ENCODE measurements around the gene TENT4A. TPM values are rescaled to one million over a fixed set of nuclear protein-coding genes. Genes with fewer than 3 reads are reported as not detected.

Gene TENT4A
- total RNA-seq, 2 donors from 2014 or later = 25.5 to 32.7 TPM

GRCh38 chr5:6705088-6705487 is 8.1 kb upstream of the TENT4A start:
- no peaks in the 10 kb centered on the region for H3K9me3 Mint-ChIP-seq
- no peaks in the 10 kb centered on the region for H3K4me1 Mint-ChIP-seq
- H3K4me3 ChIP-seq (ENCODE audit: low read length) = no peak overlapping the region
- no peaks in the 10 kb centered on the region for H3K27me3 ChIP-seq (ENCODE audit: control insufficient read depth, insufficient read depth, low read length, poor library complexity, severe bottlenecking)
- H3K27me3 Mint-ChIP-seq (ENCODE audit: insufficient read depth) = peaks cover 4% of the 10 kb centered on the region
- no peak for DNase-seq
- H3K36me3 ChIP-seq (ENCODE audit: control insufficient read depth, insufficient read depth, low read length) = no peaks in the 10 kb centered on the region
- H3K27ac Mint-ChIP-seq = no peak overlapping the region
- H3K9ac ChIP-seq (ENCODE audit: extremely low read depth, low read length, poor library complexity, severe bottlenecking) = no peak overlapping the region
- H3K4me1 ChIP-seq (ENCODE audit: control insufficient read depth, insufficient read depth, low read length) = no peaks in the 10 kb centered on the region
- H3K36me3 Mint-ChIP-seq (ENCODE audit: low read depth) = no peaks in the 10 kb centered on the region
- TF ChIP-seq CTCF (conservative IDR thresholded peaks at IDR 0.05) = no peak
- H3K27ac ChIP-seq (ENCODE audit: low read depth, low read length) = no peak overlapping the region
- no peaks in the 10 kb centered on the region for H3K9me3 ChIP-seq (ENCODE audit: control insufficient read depth, low read length)
- WGBS, 2 experiments (ENCODE audit: insufficient coverage in 1 of 2, insufficient read length in 1 of 2) = 83 to 89% methylated on average over 1 to 6 of the region's 6 CpGs
- no peak overlapping the region for H3K4me3 Mint-ChIP-seq

DNA sequence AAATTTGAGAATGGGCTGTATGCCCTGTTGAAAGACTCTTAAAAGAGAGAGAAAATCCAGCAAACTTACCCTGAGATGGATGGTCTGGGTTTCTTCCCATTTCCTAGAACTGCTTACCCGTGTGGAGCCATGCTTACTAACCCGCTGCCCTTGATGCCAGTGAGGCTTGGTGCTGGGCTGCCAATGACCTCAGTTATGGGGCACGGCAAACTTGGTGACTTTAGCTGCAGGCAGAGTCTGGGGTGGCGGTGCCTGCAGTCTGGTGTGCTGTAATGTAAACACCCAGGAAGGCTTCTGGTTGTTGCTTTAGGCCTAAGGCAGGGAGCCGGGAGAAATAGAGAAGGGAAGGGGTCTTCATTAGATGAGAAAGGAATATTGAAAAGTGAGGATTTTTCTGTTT is 7.3 kb upstream of the TENT4A start:
- H3K4me1 ChIP-seq (ENCODE audit: control insufficient read depth, insufficient read depth, low read length) = no peaks in the 10 kb centered on the region
- H3K4me3 ChIP-seq (ENCODE audit: low read length) = no peak overlapping the region
- Mint-ChIP-seq H3K27me3 (ENCODE audit: insufficient read depth) (peaks cover 13% of the 10 kb centered on the region), H3K36me3 (ENCODE audit: low read depth) (no peaks in the 10 kb centered on the region), H3K9me3 (no peaks in the 10 kb centered on the region), H3K4me3 (no peak overlapping the region), H3K4me1 (no peaks in the 10 kb centered on the region), H3K27ac (no peak overlapping the region)
- H3K27me3 ChIP-seq (ENCODE audit: control insufficient read depth, insufficient read depth, low read length, poor library complexity, severe bottlenecking) = no peaks in the 10 kb centered on the region
- H3K9ac ChIP-seq (ENCODE audit: extremely low read depth, low read length, poor library complexity, severe bottlenecking) = no peak overlapping the region
- 92 to 100% methylated on average over 1 to 5 of the region's 5 CpGs for WGBS, 2 experiments (ENCODE audit: insufficient coverage in 1 of 2, insufficient read length in 1 of 2)
- H3K9me3 ChIP-seq (ENCODE audit: control insufficient read depth, low read length) = no peaks in the 10 kb centered on the region
- no peak overlapping the region for H3K27ac ChIP-seq (ENCODE audit: low read depth, low read length)
- DNase-seq = no peak
- no peaks in the 10 kb centered on the region for H3K36me3 ChIP-seq (ENCODE audit: control insufficient read depth, insufficient read depth, low read length)
- TF ChIP-seq CTCF (conservative IDR thresholded peaks at IDR 0.05) = no peak

GRCh38 chr5:6707852-6708251 is 5.4 kb upstream of the TENT4A start:
- Mint-ChIP-seq H3K36me3 (ENCODE audit: low read depth) (no peaks in the 10 kb centered on the region), H3K4me1 (no peaks in the 10 kb centered on the region), H3K9me3 (no peaks in the 10 kb centered on the region), H3K27ac (no peak overlapping the region), H3K27me3 (ENCODE audit: insufficient read depth) (peaks cover 19% of the 10 kb centered on the region), H3K4me3 (no peak overlapping the region)
- Histone ChIP-seq H3K27me3 (ENCODE audit: control insufficient read depth, insufficient read depth, low read length, poor library complexity, severe bottlenecking) (no peaks in the 10 kb centered on the region), H3K9ac (ENCODE audit: extremely low read depth, low read length, poor library complexity, severe bottlenecking) (no peak overlapping the region), H3K9me3 (ENCODE audit: control insufficient read depth, low read length) (no peaks in the 10 kb centered on the region), H3K4me1 (ENCODE audit: control insufficient read depth, insufficient read depth, low read length) (no peaks in the 10 kb centered on the region), H3K27ac (ENCODE audit: low read depth, low read length) (no peak overlapping the region), H3K4me3 (ENCODE audit: low read length) (no peak overlapping the region), H3K36me3 (ENCODE audit: control insufficient read depth, insufficient read depth, low read length) (no peaks in the 10 kb centered on the region)
- no peak for TF ChIP-seq CTCF (conservative IDR thresholded peaks at IDR 0.05)
- 74 to 78% methylated on average over 6 of the region's 6 CpGs for WGBS, 2 experiments (ENCODE audit: insufficient coverage in 1 of 2, insufficient read length in 1 of 2)
- no peak for DNase-seq
